ENCODE measurements around the gene WNT11. TPM values are rescaled to one million over a fixed set of nuclear protein-coding genes. Genes with fewer than 3 reads are reported as not detected.
A peak's percentile ranks its signal among the peaks of the same experiment; 100 is the strongest.

Gene WNT11
- total RNA-seq (10 to 100 TPM in 1 of 4 donors, 1 to 10 TPM in 3; 6.4 to 13.0 (median 8.0) TPM), polyA plus RNA-seq (1 to 10 TPM; 4.5 to 6.5 (median 4.8) TPM)
- long read RNA-seq, donor 1, transcript WNT11-201 (5 exons, 1,930 nt) = major isoform, 5 of 16 reads
- long read RNA-seq, donor 1, partial matches to known transcripts = 1 of 16 reads
- long read RNA-seq, donor 1, other reads (novel, unspliced or antisense) = 10 of 16 reads
- long read RNA-seq, donor 2, partial matches to known transcripts = 0 of 9 reads
- long read RNA-seq, donor 2, other reads (novel, unspliced or antisense) = 9 of 9 reads

GRCh38 chr11:76206327-76207081 is at the start of gene WNT11:
WNT11 (minus strand) TSS chr11:76206502; CDS start chr11:76206407, 95 bp downstream.
- WGBS, 3 donors = 1% methylated on average over 67 to 80 of the region's 80 CpGs
- Histone ChIP-seq H3K4me3 (peak within 1 kb of the TSS; percentile 81), H3K27me3 (ENCODE audit: insufficient read depth in 3 of 3, low read length in 2 of 3) (no peaks in the 10 kb centered on the region), H3K4me1 (peaks cover 18% of the 10 kb centered on the region), H3K27ac (peak within 1 kb of the TSS; percentile 84), H3K36me3 (ENCODE audit: insufficient read depth in 1 of 2, low read depth in 1 of 2) (no peaks in the 10 kb centered on the region), H3K9me3 (no peaks in the 10 kb centered on the region)
- intact Hi-C loops (cut with DNase I) = loop anchor here in 1 of 2 donors (1.0 to 5.0 kb wide), 5 partner anchors 112 to 476 kb away; no protein-coding TSS in a partner anchor
- DNase-seq = peak; percentile 70 to 82
- ATAC-seq = peak; percentile 28 to 46 (median 36)
- TF ChIP-seq CTCF (IDR thresholded peaks at IDR 0.05) = no peak

GRCh38 chr11:76253416-76253815 is 47.1 kb upstream of the WNT11 start:
- Histone ChIP-seq H3K27ac (no peak overlapping the region), H3K9me3 (no peaks in the 10 kb centered on the region), H3K27me3 (ENCODE audit: insufficient read depth in 3 of 3, low read length in 2 of 3) (no peaks in the 10 kb centered on the region), H3K36me3 (ENCODE audit: insufficient read depth in 1 of 2, low read depth in 1 of 2) (no peaks in the 10 kb centered on the region), H3K4me1 (peaks cover 5% of the 10 kb centered on the region), H3K4me3 (no peak overlapping the region)
- no peak for TF ChIP-seq CTCF (IDR thresholded peaks at IDR 0.05)
- 30 to 51% (median 33%) methylated on average over 9 of the region's 9 CpGs for WGBS, 3 donors
- DNase-seq = no peak
- intact Hi-C loops (cut with DNase I) = no loop called here
- peak; percentile 60 to 73 (median 69) for ATAC-seq

- Histone ChIP-seq H3K27ac (no peak overlapping the region), H3K27me3 (ENCODE audit: insufficient read depth in 3 of 3, low read length in 2 of 3) (no peaks in the 10 kb centered on the region), H3K36me3 (ENCODE audit: insufficient read depth in 1 of 2, low read depth in 1 of 2) (no peaks in the 10 kb centered on the region), H3K9me3 (no peaks in the 10 kb centered on the region), H3K4me1 (peaks cover 5% of the 10 kb centered on the region), H3K4me3 (no peak overlapping the region)
- 49 to 66% (median 55%) methylated on average over 9 of the region's 9 CpGs for WGBS, 3 donors
- intact Hi-C loops (cut with DNase I) = no loop called here
- ATAC-seq (no peak), DNase-seq (no peak)
- no peak for TF ChIP-seq CTCF (IDR thresholded peaks at IDR 0.05)
Measured at GRCh38 chr11:76252631-76253070, 46.3 kb upstream of the WNT11 start.

- no peak for DNase-seq
- no peak overlapping the region for H3K4me3 ChIP-seq
- 24 to 59% (median 29%) methylated on average over 2 of the region's 2 CpGs for WGBS, 3 donors
- H3K9me3 ChIP-seq = no peaks in the 10 kb centered on the region
- intact Hi-C loops (cut with DNase I) = no loop called here
- H3K36me3 ChIP-seq (ENCODE audit: insufficient read depth in 1 of 2, low read depth in 1 of 2) = no peaks in the 10 kb centered on the region
- H3K4me1 ChIP-seq = peaks cover 5% of the 10 kb centered on the region
- TF ChIP-seq CTCF (IDR thresholded peaks at IDR 0.05) = no peak
- H3K27me3 ChIP-seq (ENCODE audit: insufficient read depth in 3 of 3, low read length in 2 of 3) = no peaks in the 10 kb centered on the region
- peak; percentile 2 to 67 (median 27) for ATAC-seq
- no peak overlapping the region for H3K27ac ChIP-seq
Measured at GRCh38 chr11:76251576-76251975, 45.3 kb upstream of the WNT11 start.
